H1 (cell line): Measurements from ENCODE around the gene GPR143. TPM values are rescaled to one million over a fixed set of nuclear protein-coding genes. Genes with fewer than 3 reads are reported as not detected.

Experiments used
- CTCF ChIA-PET: fragments of 300-600 bp; sonication (Branson Sonifier 250); formaldehyde crosslinking; loops from one replicate; lab custom pipeline; 2021; ENCODE audit not compliant: partially characterized antibody; lab: Charles Lee
- POLR2A ChIA-PET: fragments of 300-600 bp; sonication (Branson Sonifier 250); formaldehyde crosslinking; loops from one replicate; lab custom pipeline; 2021; ENCODE audit warnings: inconsistent platforms; ENCODE audit not compliant: partially characterized antibody; lab: Charles Lee
- DNase-seq, 2 experiments: peaks; one replicate each; pipeline versions ENCODE4 v3.0.0 to v3.0.0-alpha.2; 2010 to 2022; ENCODE audit warnings: low spot score in 2 of 2, low read depth in 1 of 2, mixed read lengths in 1 of 2
- FAIRE-seq: peaks from 2 replicates; lab custom pipeline; 2011; peaks lifted over from hg19 to GRCh38; lab: Jason Lieb, UNC
- H2AFZ ChIP-seq: 2 replicates; pipeline ENCODE4 v1.8.1; 2012; ENCODE audit warnings: low read length, inconsistent platforms
- H2AK5ac ChIP-seq: 2 replicates; pipeline ENCODE4 v1.6.1; 2013; ENCODE audit warnings: low read depth, low read length
- H2BK120ac ChIP-seq: replicated peaks from 2 replicates; pipeline ENCODE3; 2013; ENCODE audit warnings: low read depth, low read length, inconsistent platforms
- H2BK12ac ChIP-seq: 2 replicates; pipeline ENCODE4 v1.6.1; 2013; ENCODE audit warnings: low read depth, low read length
- H2BK15ac ChIP-seq: 2 replicates; pipeline ENCODE4 v1.6.1; 2013; ENCODE audit warnings: low read length
- H2BK20ac ChIP-seq: 2 replicates; pipeline ENCODE4 v1.6.1; 2013; ENCODE audit warnings: low read length
- H2BK5ac ChIP-seq: 2 replicates; pipeline ENCODE4 v1.6.1; 2013; ENCODE audit warnings: low read depth, low read length
- H3K14ac ChIP-seq: 2 replicates; pipeline ENCODE4 v1.6.1; 2013; ENCODE audit warnings: inconsistent platforms; ENCODE audit not compliant: insufficient read length
- H3K18ac ChIP-seq: 2 replicates; pipeline ENCODE4 v1.6.1; 2013; ENCODE audit warnings: low read length; ENCODE audit errors: extremely low read depth
- H3K23ac ChIP-seq: 2 replicates; pipeline ENCODE4 v1.6.1; 2013; ENCODE audit warnings: inconsistent platforms; ENCODE audit not compliant: insufficient read length
- H3K23me2 ChIP-seq: 2 replicates; pipeline ENCODE4 v1.6.1; 2013; ENCODE audit warnings: low read depth, low read length
- H3K27ac ChIP-seq: 2 replicates; pipeline ENCODE4 v1.6.1; 2011; ENCODE audit warnings: low read depth, low read length, inconsistent platforms
- H3K27me3 ChIP-seq, 4 experiments: replicated peaks in 1 of 4; 1 replicate in 1 of 4; 2 replicates in 3 of 4; pipeline versions ENCODE4 v1.6.1 to v1.8.1; 2011 to 2013; ENCODE audit warnings: low read length in 3 of 4, mild to moderate bottlenecking in 3 of 4, inconsistent platforms in 2 of 4, mixed read lengths in 2 of 4, moderate library complexity in 1 of 4; ENCODE audit not compliant: control insufficient read depth in 3 of 4, insufficient read depth in 3 of 4; ENCODE audit errors: extremely low read depth in 1 of 4
- H3K36me3 ChIP-seq, 4 experiments: 2 replicates each; pipeline versions ENCODE4 v1.6.1 to v1.8.1; 2011 to 2013; ENCODE audit warnings: mild to moderate bottlenecking in 4 of 4, low read length in 3 of 4, moderate library complexity in 2 of 4, control low read depth in 1 of 4, inconsistent platforms in 1 of 4; ENCODE audit not compliant: insufficient read depth in 4 of 4, control insufficient read depth in 2 of 4
- H3K4ac ChIP-seq: replicated peaks from 2 replicates; pipeline ENCODE3; 2013; ENCODE audit warnings: low read length, low read depth, mixed read lengths, inconsistent platforms; ENCODE audit not compliant: insufficient read length
- H3K4me1 ChIP-seq, 4 experiments: replicated peaks in 1 of 4; 1 replicate in 1 of 4; 2 replicates in 3 of 4; pipeline versions ENCODE4 v1.6.1 to v1.8.1; 2011 to 2013; ENCODE audit warnings: low read length in 3 of 4, inconsistent platforms in 2 of 4, mixed read lengths in 1 of 4; ENCODE audit not compliant: insufficient read depth in 4 of 4, control insufficient read depth in 3 of 4
- H3K4me2 ChIP-seq, 2 experiments: 2 replicates each; pipeline versions ENCODE4 v1.6.1 to v1.8.1; 2011 to 2013; ENCODE audit warnings: low read depth in 2 of 2, low read length in 2 of 2, control low read depth in 1 of 2, inconsistent platforms in 1 of 2, mild to moderate bottlenecking in 1 of 2; ENCODE audit not compliant: insufficient read depth in 1 of 2
- H3K4me3 ChIP-seq, 4 experiments: fragments of 200-600, 300-600 bp in 1 of 4; sonication (generic), shearing (Covaris generic), sonication (Bioruptor Twin) in 1 of 4; 2 replicates each; pipeline versions ENCODE4 v1.5.1 to v1.8.1; 2011 to 2016; ENCODE audit warnings: low read length in 4 of 4, low read depth in 3 of 4, control low read depth in 2 of 4, inconsistent platforms in 2 of 4, mild to moderate bottlenecking in 2 of 4, mixed read lengths in 1 of 4, moderate library complexity in 1 of 4; ENCODE audit not compliant: insufficient read depth in 2 of 4; ENCODE audit errors: extremely low read depth in 1 of 4
- H3K56ac ChIP-seq: replicated peaks from 2 replicates; pipeline ENCODE3; 2013; ENCODE audit warnings: low read depth, mild to moderate bottlenecking, mixed read lengths, low read length, inconsistent platforms; ENCODE audit not compliant: insufficient read length
- H3K79me1 ChIP-seq: 2 replicates; pipeline ENCODE4 v1.6.1; 2013; ENCODE audit warnings: low read depth, low read length, control low read depth
- H3K79me2 ChIP-seq, 2 experiments: 2 replicates each; pipeline versions ENCODE4 v1.6.1 to v1.8.1; 2012 to 2013; ENCODE audit warnings: low read length in 2 of 2, mild to moderate bottlenecking in 2 of 2, inconsistent platforms in 1 of 2; ENCODE audit not compliant: insufficient read depth in 2 of 2, control insufficient read depth in 1 of 2
- H3K9ac ChIP-seq, 4 experiments: replicated peaks in 1 of 4; 1 replicate in 1 of 4; 2 replicates in 3 of 4; pipeline versions ENCODE4 v1.6.1 to v1.8.1; 2011 to 2013; ENCODE audit warnings: low read depth in 3 of 4, low read length in 3 of 4, control low read depth in 2 of 4, mild to moderate bottlenecking in 2 of 4, moderate library complexity in 2 of 4, inconsistent platforms in 1 of 4; ENCODE audit errors: extremely low read depth in 1 of 4
- H3K9me3 ChIP-seq, 2 experiments: 2 replicates each; pipeline versions ENCODE4 v1.6.1 to v1.8.1; 2012 to 2013; ENCODE audit warnings: mild to moderate bottlenecking in 2 of 2, moderate library complexity in 2 of 2, control low read depth in 1 of 2, inconsistent platforms in 1 of 2, low read depth in 1 of 2, low read length in 1 of 2, mixed read lengths in 1 of 2; ENCODE audit not compliant: insufficient read depth in 2 of 2
- H4K20me1 ChIP-seq, 2 experiments: replicated peaks in 1 of 2; 2 replicates each; pipeline versions ENCODE3 to v1.8.1; 2011 to 2013; ENCODE audit warnings: inconsistent platforms in 2 of 2, low read length in 2 of 2, mild to moderate bottlenecking in 1 of 2; ENCODE audit not compliant: insufficient read depth in 2 of 2, control insufficient read depth in 1 of 2
- H4K5ac ChIP-seq: 2 replicates; pipeline ENCODE4 v1.6.1; 2013; ENCODE audit warnings: low read length, low read depth, mixed read lengths, inconsistent platforms; ENCODE audit not compliant: insufficient read length
- H4K8ac ChIP-seq: 2 replicates; pipeline ENCODE4 v1.8.0; 2013; ENCODE audit warnings: mild to moderate bottlenecking, moderate library complexity, low read length, inconsistent platforms; ENCODE audit not compliant: insufficient read depth; ENCODE audit errors: extremely low read depth
- H4K91ac ChIP-seq: replicated peaks from 2 replicates; pipeline ENCODE3; 2013; ENCODE audit warnings: low read length, mixed read lengths, inconsistent platforms; ENCODE audit not compliant: insufficient read length
- USF2 ChIP-seq: IDR thresholded peaks from 2 replicates; pipeline ENCODE4 v1.6.1; 2011; ENCODE audit warnings: low read length, improper control_type of control experiment
- WGBS, 2 experiments: shearing (Covaris generic) in 1 of 2; methylation state at CpG; one replicate each; pipeline versions ENCODE4 v1.1.6 to v1.1.7; 2013 to 2015; ENCODE audit warnings: low lambda C conversion rate in 2 of 2, mixed read lengths in 2 of 2, inconsistent platforms in 1 of 2, low coverage in 1 of 2, missing lambda C conversion rate in 1 of 2; ENCODE audit not compliant: insufficient replicate concordance in 2 of 2, insufficient coverage in 1 of 2, insufficient read length in 1 of 2; ENCODE audit errors: extremely low coverage in 1 of 2, missing lambda C conversion rate in 1 of 2; 5-methylcytosine and 5-hydroxymethylcytosine counted together
- polyA plus RNA-seq, 7 experiments: library from polyadenylated mRNA; depleted of rRNA in 3 of 7; stranded (reverse) in 5 of 7; unstranded in 2 of 7; fragments of >200 nt in 5 of 7; fragments of 200-250 nt in 2 of 7; gene quantifications; 1 replicate in 5 of 7; 2 replicates in 1 of 7; 4 replicates in 1 of 7; pipeline versions ENCODE4 v1.2.1 to v1.2.3, GENCODE V29; 2011 to 2013; ENCODE audit warnings: missing spikeins in 2 of 7, mixed read lengths in 2 of 7
- total RNA-seq: library from RNA; stranded (reverse); fragmentation: NEBNext Ultra II Directional; extraction: Animal tissue kit (Norgen Biotek cat#: 25700); gene quantifications from 2 replicates; pipeline ENCODE4 v1.2.1, GENCODE V29; 2021

The GPR143 gene
- total and polyA plus RNA-seq, 2 of the 8 experiments (the other 6 are each of a cell fraction or from before 2014, with no cell fraction given): 18.5 to 30.7 TPM

- Histone ChIP-seq H4K5ac (no peak overlapping the region), H3K27ac (no peak overlapping the region), H3K27me3 (no peaks in the 10 kb centered on the region), H3K4ac (no peak overlapping the region), H3K56ac (no peak overlapping the region), H3K9me3 (no peaks in the 10 kb centered on the region), H2BK120ac (no peak overlapping the region), H3K4me3 (no peak overlapping the region), H4K91ac (no peak overlapping the region), H3K23ac (no peak overlapping the region), H2BK15ac (no peak overlapping the region), H3K79me1 (no peaks in the 10 kb centered on the region; the same call in 1 of the 2 replicates), H3K4me2 (no peak overlapping the region), H2BK12ac (no peak overlapping the region), H2BK5ac (no peak overlapping the region), H3K36me3 (peaks cover 0 to 6% (median 1%) of the 10 kb centered on the region in 4 experiments; a peak in 2 of 8 replicates), H4K8ac (no peak overlapping the region), H3K18ac (no peak overlapping the region), H2BK20ac (no peak overlapping the region), H3K14ac (no peak overlapping the region), H4K20me1 (peaks cover 0 to 2% of the 10 kb centered on the region in 2 experiments), H3K79me2 (peaks cover 0 to 2% of the 10 kb centered on the region in 2 experiments; a peak in 1 of 4 replicates), H2AK5ac (no peak overlapping the region), H3K9ac (no peak overlapping the region), H3K23me2 (0 out of 2 replicates have a peak, but pooled peaks cover under 1% of the 10 kb centered on the region), H3K4me1 (no peaks in the 10 kb centered on the region), H2AFZ (no peak overlapping the region)
- DNase-seq: no peak
- 91% methylated on average over 7 of the region's 7 CpGs; no CpG with 5 or more reads in 1 of the 2 experiments for WGBS, 2 experiments
- no peak for TF ChIP-seq USF2
- ChIA-PET CTCF (no interaction called here), POLR2A (no interaction called here)
- no peak for FAIRE-seq
These were observed 8.3 kb downstream of the GPR143 start for GRCh38 chrX:9757366-9757765.
